Left forelimb (tissue), 1 donor: ENCODE data around the gene SLC12A9.

Source experiments
- DNase-seq: peaks from one replicate; pipeline ENCODE4 v3.0.0-alpha.2; 2018; ENCODE audit warnings: low spot score

SLC12A9 gene

GRCh38 chr7:100861616-100861985 is 9.1 kb downstream of the SLC12A9 start:
- no peak for DNase-seq

- no peak for DNase-seq
These were observed 11.0 kb downstream of the SLC12A9 start for GRCh38 chr7:100863406-100863950.

GRCh38 chr7:100864263-100864845 is 11.8 kb downstream of the SLC12A9 start:
- DNase-seq: no peak

- no peak for DNase-seq
These were observed 12.9 kb downstream of the SLC12A9 start for GRCh38 chr7:100865372-100865911.

- DNase-seq: peak; percentile 77
These were observed 13.6 kb downstream of the SLC12A9 start for GRCh38 chr7:100865938-100866728.

- DNase-seq: no peak
These were observed 14.2 kb downstream of the SLC12A9 start for GRCh38 chr7:100866729-100867039.

GRCh38 chr7:100867040-100867775 is 14.7 kb downstream of the SLC12A9 start, which contains the start of gene TRIP6:
Gene TRIP6, plus strand, starts transcription at chr7:100867387. Its CDS starts 111 bp downstream, at chr7:100867498.
- DNase-seq: peak; percentile 94

- DNase-seq: no peak
These were observed 15.4 kb downstream of the SLC12A9 start for GRCh38 chr7:100867776-100868485.

GRCh38 chr7:100873599-100874299 is 21.2 kb downstream of the SLC12A9 start:
- DNase-seq: no peak

- DNase-seq: no peak
These were observed 21.7 kb downstream of the SLC12A9 start for GRCh38 chr7:100874300-100874576.

GRCh38 chr7:100874577-100875355 is 22.3 kb downstream of the SLC12A9 start, which contains the start of gene SRRT:
Gene SRRT, plus strand, starts transcription at chr7:100875103. Its CDS starts 488 bp downstream, at chr7:100875591.
- DNase-seq: peak; percentile 98

- no peak for DNase-seq
These were observed 22.8 kb downstream of the SLC12A9 start for GRCh38 chr7:100875356-100875751.

- no peak for DNase-seq
These were observed 25.5 kb downstream of the SLC12A9 start for GRCh38 chr7:100878013-100878412.

- no peak for DNase-seq
These were observed 26.2 kb downstream of the SLC12A9 start for GRCh38 chr7:100878685-100879084.

- DNase-seq: peak; percentile 44
These were observed 27.3 kb downstream of the SLC12A9 start for GRCh38 chr7:100879685-100880261.

- no peak for DNase-seq
These were observed 28.1 kb downstream of the SLC12A9 start for GRCh38 chr7:100880645-100881044.

GRCh38 chr7:100881136-100881535 is 28.6 kb downstream of the SLC12A9 start:
- peak; percentile 54 for DNase-seq

GRCh38 chr7:100882201-100882600 is 29.7 kb downstream of the SLC12A9 start:
- DNase-seq: peak; percentile 45

GRCh38 chr7:100882785-100883526 is 30.4 kb downstream of the SLC12A9 start:
- peak; percentile 51 for DNase-seq
